HCT116 (cell line): ENCODE results near the gene RPAP3. TPM values are rescaled to one million over a fixed set of nuclear protein-coding genes. Genes with fewer than 3 reads are reported as not detected.

Experiments
- ATAC-seq: fragments of 200-7000 bp; cut with Tn5 transposase; 2 replicates; pipeline ENCODE4 v1.9.1; 2020; ENCODE audit warnings: mild to moderate bottlenecking, moderate library complexity
- BruUV-seq: library from RNA; stranded (reverse); fragments of 400-500 nt; replicated peaks from 2 replicates; lab custom pipeline; 2021; lab: Mats Ljungman, UMichigan
- CTCF ChIA-PET: fragments of 300-600 bp; sonication (Branson Sonifier 250); formaldehyde crosslinking; loops from one replicate; lab custom pipeline; 2021; ENCODE audit warnings: antibody characterized with exemption; lab: Charles Lee
- POLR2A ChIA-PET: fragments of 300-600, 350-600 bp; sonication (Branson Sonifier 250); formaldehyde crosslinking; loops from one replicate; lab custom pipeline; 2021; ENCODE audit warnings: antibody characterized with exemption; lab: Charles Lee
- RAD21 ChIA-PET, 2 experiments: fragments of 300-600 bp; sonication (Branson Sonifier 250); formaldehyde crosslinking; loops; one replicate each; lab custom pipeline; 2023; ENCODE audit warnings: low total read pairs in 2 of 2; ENCODE audit not compliant: uncharacterized antibody in 2 of 2, unreplicated experiment in 2 of 2, low non-redundant PET in 1 of 2; lab: Charles Lee
- DNase-seq: peaks from one replicate; pipeline ENCODE4 v3.0.0-alpha.2; 2010; ENCODE audit warnings: low read depth, low spot score
- H2AFZ ChIP-seq: fragments of 200-600 bp; shearing (Covaris generic), sonication (generic); 2 replicates; pipeline ENCODE4 v1.6.1; 2017; ENCODE audit warnings: low read depth, mixed run types, mixed read lengths, antibody characterized with exemption, low read length; ENCODE audit not compliant: poor library complexity, severe bottlenecking
- H3K27ac ChIP-seq: 2 replicates; pipeline ENCODE4 v1.5.1; 2012; ENCODE audit warnings: low read depth, low read length
- H3K27me3 ChIP-seq: fragments of 200-600 bp; sonication (generic); 2 replicates; pipeline ENCODE4 v1.6.1; 2016; ENCODE audit warnings: mixed run types, low read length, mixed read lengths; ENCODE audit not compliant: insufficient read depth
- H3K36me3 ChIP-seq, 2 experiments: fragments of 200-500 bp in 1 of 2; fragments of 200-600 bp in 1 of 2; sonication (Bioruptor generic) in 1 of 2; sonication (generic) in 1 of 2; 2 replicates each; pipeline versions ENCODE4 v1.5.1 to v1.6.1; 2014 to 2016; ENCODE audit warnings: low read length in 2 of 2, inconsistent platforms in 1 of 2, mixed read lengths in 1 of 2, mixed run types in 1 of 2; ENCODE audit not compliant: insufficient read depth in 2 of 2, control insufficient read depth in 1 of 2
- H3K4me1 ChIP-seq, 2 experiments: fragments of 200-600 bp in 1 of 2; sonication (generic) in 1 of 2; 2 replicates each; pipeline versions ENCODE4 v1.5.1 to v1.6.1; 2012 to 2017; ENCODE audit warnings: low read length in 2 of 2, inconsistent platforms in 1 of 2, mild to moderate bottlenecking in 1 of 2, mixed read lengths in 1 of 2, mixed run types in 1 of 2, moderate library complexity in 1 of 2; ENCODE audit not compliant: insufficient read depth in 2 of 2, control insufficient read depth in 1 of 2
- H3K4me2 ChIP-seq: fragments of 200-600 bp; sonication (generic); 2 replicates; pipeline ENCODE4 v1.6.1; 2017; ENCODE audit warnings: mixed run types, low read length, mixed read lengths
- H3K4me3 ChIP-seq, 2 experiments: fragments of 200-600 bp in 1 of 2; sonication (generic) in 1 of 2; replicated peaks in 1 of 2; 2 replicates each; pipeline ENCODE4 v1.5.1; 2011 to 2016; ENCODE audit warnings: low read length in 2 of 2, control low read depth in 1 of 2, low read depth in 1 of 2, mild to moderate bottlenecking in 1 of 2, mixed read lengths in 1 of 2, mixed run types in 1 of 2
- H3K79me2 ChIP-seq: fragments of 200-600 bp; sonication (generic); 2 replicates; pipeline ENCODE4 v1.6.1; 2017; ENCODE audit warnings: mild to moderate bottlenecking, mixed run types, low read length, moderate library complexity, mixed read lengths; ENCODE audit not compliant: insufficient read depth
- H3K9ac ChIP-seq: fragments of 200-600 bp; sonication (generic); 2 replicates; pipeline ENCODE4 v1.6.1; 2016; ENCODE audit warnings: low read length, mixed read lengths
- H3K9me2 ChIP-seq: fragments of 200-600 bp; sonication (generic), shearing (Covaris generic); 2 replicates; pipeline ENCODE4 v1.6.1; 2017; ENCODE audit warnings: mixed run types, mild to moderate bottlenecking, moderate library complexity; ENCODE audit not compliant: insufficient read depth
- H3K9me3 ChIP-seq, 2 experiments: fragments of 200-500 bp in 1 of 2; fragments of 200-600 bp in 1 of 2; sonication (Bioruptor generic) in 1 of 2; sonication (generic) in 1 of 2; 2 replicates each; pipeline ENCODE4 v1.6.1; 2014 to 2017; ENCODE audit warnings: low read length in 2 of 2, mixed read lengths in 2 of 2, inconsistent platforms in 1 of 2, low read depth in 1 of 2, mild to moderate bottlenecking in 1 of 2, mixed run types in 1 of 2, moderate library complexity in 1 of 2; ENCODE audit not compliant: control insufficient read depth in 1 of 2, insufficient read depth in 1 of 2
- H4K20me1 ChIP-seq: fragments of 200-600 bp; sonication (generic), shearing (Covaris generic); 2 replicates; pipeline ENCODE4 v1.6.1; 2017; ENCODE audit warnings: mixed run types, mild to moderate bottlenecking, moderate library complexity; ENCODE audit not compliant: insufficient read depth
- CBX3 ChIP-seq: IDR thresholded peaks from 2 replicates; pipeline ENCODE4 v1.6.1; 2012; ENCODE audit warnings: low read depth
- CEBPB ChIP-seq: IDR thresholded peaks from 2 replicates; pipeline ENCODE4 v1.6.1; 2012; ENCODE audit warnings: low read depth
- EZH2 ChIP-seq: fragments of 200-600 bp; sonication (generic); IDR thresholded peaks from 2 replicates; pipeline ENCODE4 v1.6.1; 2017; ENCODE audit warnings: antibody characterized with exemption, mixed run types
- FOSL1 ChIP-seq: IDR thresholded peaks from 2 replicates; pipeline ENCODE4 v1.6.1; 2012; ENCODE audit warnings: low read depth
- JUND ChIP-seq: IDR thresholded peaks from 2 replicates; pipeline ENCODE4 v1.6.1; 2012
- SRF ChIP-seq: IDR thresholded peaks from 2 replicates; pipeline ENCODE4 v1.6.1; 2012; ENCODE audit warnings: low read depth
- YY1 ChIP-seq: IDR thresholded peaks from 2 replicates; pipeline ENCODE4 v1.6.1; 2011; ENCODE audit warnings: low read length, low read depth, moderate library complexity, mild to moderate bottlenecking; ENCODE audit not compliant: insufficient replicate concordance; ENCODE audit errors: extremely low read depth
- ZFX ChIP-seq: fragments of 450-650 bp; IDR thresholded peaks from 2 replicates; pipeline ENCODE4 v1.6.1; 2017
- ZNF274 ChIP-seq: fragments of 200-500 bp; sonication (Bioruptor generic); IDR thresholded peaks from 2 replicates; pipeline ENCODE4 v1.6.1; 2014; ENCODE audit warnings: mild to moderate bottlenecking, low read depth, low read length, inconsistent platforms
- intact Hi-C: fragments of 100-400 bp; cut with micrococcal nuclease; formaldehyde crosslinking; loops from 2 replicates; pipeline ENCODE4 v1.10.0; 2022
- total RNA-seq: library from RNA; stranded (reverse); gene quantifications from one replicate; pipeline ENCODE4 v1.2.1, GENCODE V29; 2021; ENCODE audit not compliant: unreplicated experiment
- TF ChIP-seq, protein P1 (sequence below), 3 experiments: fragments of 200-600 bp in 1 of 3; sonication (generic) in 1 of 3; IDR thresholded peaks in 2 of 3; conservative IDR thresholded peaks in 1 of 3; 2 replicates each; pipeline ENCODE4 v1.5.1; 2012 to 2017; ENCODE audit warnings: low read depth in 2 of 3, low read length in 2 of 3, antibody characterized with exemption in 1 of 3, borderline replicate concordance in 1 of 3, control low read depth in 1 of 3, mild to moderate bottlenecking in 1 of 3, mixed read lengths in 1 of 3, mixed run types in 1 of 3, moderate library complexity in 1 of 3; ENCODE audit not compliant: insufficient read depth in 1 of 3
- TF ChIP-seq, protein P2 (sequence below): IDR thresholded peaks from 2 replicates; pipeline ENCODE4 v1.6.1; 2012
- TF ChIP-seq, protein P3 (sequence below): IDR thresholded peaks from 2 replicates; pipeline ENCODE4 v1.6.1; 2011; ENCODE audit warnings: mild to moderate bottlenecking, low read length, moderate library complexity; ENCODE audit not compliant: insufficient replicate concordance; ENCODE audit errors: extremely low read depth

RPAP3 gene
- total RNA-seq, 1 experiment from 2014 or later = 48.3 TPM

DNA sequence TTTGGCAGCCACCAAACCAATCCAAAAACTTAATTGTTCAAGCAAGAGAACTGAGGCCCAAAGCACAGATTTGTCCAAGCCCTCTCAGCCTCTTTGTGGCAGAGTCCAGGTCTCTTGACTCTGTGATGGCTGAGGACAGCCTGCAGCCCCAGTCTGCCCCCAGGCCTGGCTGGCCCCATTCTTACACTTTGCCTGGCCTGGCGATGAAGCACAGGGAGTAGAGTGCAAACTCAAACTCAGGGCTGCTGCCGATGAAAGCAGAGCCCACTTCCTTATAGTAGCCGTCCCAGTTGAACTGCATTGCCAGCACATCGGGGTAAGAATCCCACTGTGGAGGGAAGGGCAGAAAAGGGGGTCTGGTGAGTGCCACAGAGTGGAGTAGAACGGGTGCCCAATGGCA is 5.6 kb upstream of the RPAP3 start (continued):
- TF ChIP-seq YY1 = no peak
- TF ChIP-seq, protein P1, sequence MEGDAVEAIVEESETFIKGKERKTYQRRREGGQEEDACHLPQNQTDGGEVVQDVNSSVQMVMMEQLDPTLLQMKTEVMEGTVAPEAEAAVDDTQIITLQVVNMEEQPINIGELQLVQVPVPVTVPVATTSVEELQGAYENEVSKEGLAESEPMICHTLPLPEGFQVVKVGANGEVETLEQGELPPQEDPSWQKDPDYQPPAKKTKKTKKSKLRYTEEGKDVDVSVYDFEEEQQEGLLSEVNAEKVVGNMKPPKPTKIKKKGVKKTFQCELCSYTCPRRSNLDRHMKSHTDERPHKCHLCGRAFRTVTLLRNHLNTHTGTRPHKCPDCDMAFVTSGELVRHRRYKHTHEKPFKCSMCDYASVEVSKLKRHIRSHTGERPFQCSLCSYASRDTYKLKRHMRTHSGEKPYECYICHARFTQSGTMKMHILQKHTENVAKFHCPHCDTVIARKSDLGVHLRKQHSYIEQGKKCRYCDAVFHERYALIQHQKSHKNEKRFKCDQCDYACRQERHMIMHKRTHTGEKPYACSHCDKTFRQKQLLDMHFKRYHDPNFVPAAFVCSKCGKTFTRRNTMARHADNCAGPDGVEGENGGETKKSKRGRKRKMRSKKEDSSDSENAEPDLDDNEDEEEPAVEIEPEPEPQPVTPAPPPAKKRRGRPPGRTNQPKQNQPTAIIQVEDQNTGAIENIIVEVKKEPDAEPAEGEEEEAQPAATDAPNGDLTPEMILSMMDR (IDR thresholded peaks at IDR 0.05 in 2 of 3, conservative IDR thresholded peaks at IDR 0.05 in 1 of 3; ENCODE audit: borderline replicate concordance in 1 of 3, insufficient read depth in 1 of 3, low read depth in 2 of 3, low read length in 2 of 3) = no peak
- no peak for TF ChIP-seq SRF
- TF ChIP-seq CBX3 = no peak
- TF ChIP-seq, protein P2, sequence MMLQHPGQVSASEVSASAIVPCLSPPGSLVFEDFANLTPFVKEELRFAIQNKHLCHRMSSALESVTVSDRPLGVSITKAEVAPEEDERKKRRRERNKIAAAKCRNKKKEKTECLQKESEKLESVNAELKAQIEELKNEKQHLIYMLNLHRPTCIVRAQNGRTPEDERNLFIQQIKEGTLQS = no peak
- TF ChIP-seq ZNF274 = no peak
- TF ChIP-seq, all 23 proteins: peak for 0

DNA sequence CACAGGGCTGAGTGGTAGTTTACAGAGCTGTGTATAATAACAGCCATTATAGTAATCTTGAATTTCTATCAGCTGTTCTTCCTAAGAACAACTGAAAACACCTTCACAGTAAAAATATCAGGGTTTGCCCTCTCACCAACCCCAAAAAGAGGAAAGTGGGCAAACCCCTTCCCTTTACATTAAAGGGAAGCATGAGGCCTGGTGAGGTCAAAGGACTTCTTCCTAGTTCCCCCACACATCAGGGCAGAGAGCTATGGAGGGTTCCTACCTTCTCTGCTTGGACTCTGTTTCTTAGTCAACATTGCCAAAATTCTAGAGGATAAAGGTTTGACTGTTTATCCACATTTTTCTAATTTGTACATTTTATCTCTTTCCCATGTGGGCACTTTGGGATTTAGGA is 4.4 kb upstream of the RPAP3 start:
- BruUV-seq = no TSS peak
- H3K36me3 ChIP-seq = no peaks in the 10 kb centered on the region; a peak in 1 of 4 replicates
- no peak overlapping the region for H3K4me2 ChIP-seq
- H4K20me1 ChIP-seq = no peaks in the 10 kb centered on the region
- H3K27me3 ChIP-seq = no peaks in the 10 kb centered on the region
- no peak for DNase-seq
- ChIA-PET POLR2A (no interaction called here), CTCF (interaction anchor here (1.7 kb wide), 1 partner anchor 128 kb away, joined by 6 read pairs; no protein-coding TSS in a partner anchor), RAD21 (no interaction called here)
- peaks cover 0 to 10% of the 10 kb centered on the region in 2 experiments; a peak in 1 of 4 replicates for H3K4me1 ChIP-seq
- TF ChIP-seq JUND (no peak), CBX3 (no peak), CEBPB (no peak), SRF (no peak), EZH2 (no peak), ZFX (no peak), FOSL1 (no peak)
- TF ChIP-seq, protein P3, sequence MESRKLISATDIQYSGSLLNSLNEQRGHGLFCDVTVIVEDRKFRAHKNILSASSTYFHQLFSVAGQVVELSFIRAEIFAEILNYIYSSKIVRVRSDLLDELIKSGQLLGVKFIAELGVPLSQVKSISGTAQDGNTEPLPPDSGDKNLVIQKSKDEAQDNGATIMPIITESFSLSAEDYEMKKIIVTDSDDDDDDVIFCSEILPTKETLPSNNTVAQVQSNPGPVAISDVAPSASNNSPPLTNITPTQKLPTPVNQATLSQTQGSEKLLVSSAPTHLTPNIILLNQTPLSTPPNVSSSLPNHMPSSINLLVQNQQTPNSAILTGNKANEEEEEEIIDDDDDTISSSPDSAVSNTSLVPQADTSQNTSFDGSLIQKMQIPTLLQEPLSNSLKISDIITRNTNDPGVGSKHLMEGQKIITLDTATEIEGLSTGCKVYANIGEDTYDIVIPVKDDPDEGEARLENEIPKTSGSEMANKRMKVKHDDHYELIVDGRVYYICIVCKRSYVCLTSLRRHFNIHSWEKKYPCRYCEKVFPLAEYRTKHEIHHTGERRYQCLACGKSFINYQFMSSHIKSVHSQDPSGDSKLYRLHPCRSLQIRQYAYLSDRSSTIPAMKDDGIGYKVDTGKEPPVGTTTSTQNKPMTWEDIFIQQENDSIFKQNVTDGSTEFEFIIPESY = no peak
- TF ChIP-seq, protein P2 = no peak
- H3K4me3 ChIP-seq = no peak overlapping the region
- no peak overlapping the region for H2AFZ ChIP-seq
- H3K9me3 ChIP-seq = no peaks in the 10 kb centered on the region
- ATAC-seq = no peak
- H3K27ac ChIP-seq = no peak overlapping the region
- no peak overlapping the region for H3K9ac ChIP-seq
- intact Hi-C loops = loop anchor here (10.0 kb wide), 1 partner anchor 455 kb away; no protein-coding TSS in a partner anchor
- no peaks in the 10 kb centered on the region for H3K9me2 ChIP-seq
- H3K79me2 ChIP-seq = peaks cover 3% of the 10 kb centered on the region
